K562 (cell line): Measurements from ENCODE around the gene PDLIM7. TPM values are rescaled to one million over a fixed set of nuclear protein-coding genes. Genes with fewer than 3 reads are reported as not detected.
A peak's percentile ranks its signal among the peaks of the same experiment; 100 is the strongest.

Experiments
- ARHGAP35 ChIP-seq: fragments of 450-650 bp; IDR thresholded peaks from 2 replicates; pipeline ENCODE4 v1.6.1; 2018; ENCODE audit not compliant: partially characterized antibody
- ARID2 ChIP-seq: fragments of 450-650 bp; IDR thresholded peaks from 2 replicates; pipeline ENCODE4 v1.6.1; 2017; ENCODE audit warnings: antibody characterized with exemption, mild to moderate bottlenecking
- CLOCK ChIP-seq: fragments of 250-450 bp; sonication (Bioruptor Pico); IDR thresholded peaks from 2 replicates; pipeline ENCODE4 v1.4.0; 2020; ENCODE audit warnings: mild to moderate bottlenecking, moderate library complexity, borderline replicate concordance
- ETV1 ChIP-seq: fragments of 450-650 bp; conservative IDR thresholded peaks from 2 replicates; pipeline ENCODE4 v1.6.1; 2016; ENCODE audit warnings: missing genetic modification characterization, control low read depth, low read depth, missing compliant biosample characterization
- KLF1 ChIP-seq: fragments of 450-650 bp; IDR thresholded peaks from 2 replicates; pipeline ENCODE4 v1.6.1; 2016; ENCODE audit warnings: missing genetic modification characterization, missing compliant biosample characterization
- L3MBTL2 ChIP-seq: fragments of 450-650 bp; IDR thresholded peaks from 2 replicates; pipeline ENCODE4 v1.6.1; 2016; ENCODE audit warnings: mild to moderate bottlenecking, moderate library complexity
- MYNN ChIP-seq, 2 experiments: sonication (generic); formaldehyde crosslinking in 1 of 2; IDR thresholded peaks; 2 replicates each; pipeline versions ENCODE4 v1.5.0 to v1.6.1; 2016 to 2020; ENCODE audit warnings: antibody characterized with exemption in 1 of 2, missing genetic modification reagents in 1 of 2
- NELFE ChIP-seq: IDR thresholded peaks from 2 replicates; pipeline ENCODE4 v1.6.1; 2011; ENCODE audit warnings: mild to moderate bottlenecking; ENCODE audit not compliant: insufficient read depth, insufficient read length
- NR2C2 ChIP-seq, 2 experiments: fragments of 200-800 bp in 1 of 2; sonication (Bioruptor generic) in 1 of 2; sonication (generic) in 1 of 2; formaldehyde crosslinking in 1 of 2; IDR thresholded peaks; 2 replicates each; pipeline versions ENCODE4 v1.6.1 to v1.8.0; 2016 to 2022; ENCODE audit warnings: mild to moderate bottlenecking in 1 of 2, missing compliant biosample characterization in 1 of 2, missing genetic modification characterization in 1 of 2, missing genetic modification reagents in 1 of 2
- OTX1 ChIP-seq: fragments of 450-650 bp; formaldehyde crosslinking; IDR thresholded peaks from 2 replicates; pipeline ENCODE4 v1.4.0; 2022; ENCODE audit warnings: mild to moderate bottlenecking
- PRPF4 ChIP-seq: fragments of 200-400 bp; formaldehyde crosslinking; IDR thresholded peaks from one replicate; pipeline ENCODE4 v1.6.1; 2017; ENCODE audit warnings: low read length, low read depth, mild to moderate bottlenecking; ENCODE audit not compliant: insufficient read depth, poor library complexity, severe bottlenecking
- TAF7 ChIP-seq: fragments of 450-650 bp; IDR thresholded peaks from 2 replicates; pipeline ENCODE4 v1.6.1; 2016; ENCODE audit warnings: missing genetic modification characterization, missing compliant biosample characterization
- TCF3 ChIP-seq: sonication (generic); formaldehyde crosslinking; IDR thresholded peaks from 2 replicates; pipeline ENCODE4 v1.4.0; 2020; ENCODE audit warnings: mild to moderate bottlenecking, missing genetic modification reagents
- USF2 ChIP-seq: sonication (generic); formaldehyde crosslinking; IDR thresholded peaks from 2 replicates; pipeline ENCODE4 v1.5.0; 2020; ENCODE audit warnings: missing genetic modification reagents
- ZNF24 ChIP-seq: fragments of 450-650 bp; IDR thresholded peaks from 2 replicates; pipeline ENCODE4 v1.6.1; 2016
- ZNF395 ChIP-seq: fragments of 200-800 bp; sonication (Bioruptor generic); IDR thresholded peaks from 2 replicates; pipeline ENCODE4 v1.6.1; 2017; ENCODE audit warnings: missing genetic modification characterization, missing compliant biosample characterization
- ZNF444 ChIP-seq: fragments of 250-450 bp; sonication (Bioruptor Pico); IDR thresholded peaks from 2 replicates; pipeline ENCODE4 v1.4.0; 2020; ENCODE audit warnings: mild to moderate bottlenecking, moderate library complexity
- polyA plus RNA-seq, 8 experiments: library from polyadenylated mRNA; depleted of rRNA in 4 of 8; stranded (reverse) in 5 of 8; unstranded in 3 of 8; fragments of >200 nt; fragmentation: Nextera tagmentation in 2 of 8; fragmentation: Illumina TruSeq in 1 of 8; extraction: Ambion mirVana in 2 of 8; extraction: Trizol in 1 of 8; gene quantifications; 2 replicates each; pipeline versions ENCODE4 v1.2.1 to v1.2.3, GENCODE V29; 2011 to 2014; ENCODE audit warnings: inconsistent platforms in 1 of 8, missing spikeins in 1 of 8
- total RNA-seq, 7 experiments: library from RNA; depleted of rRNA in 6 of 7; stranded (reverse); fragments of >200 nt in 6 of 7; fragmentation: Illumina TruSeq in 2 of 7; extraction: Trizol in 2 of 7; gene quantifications; 2 replicates each; pipeline versions ENCODE4 v1.2.1 to v1.2.3, GENCODE V29; 2011 to 2021; ENCODE audit warnings: low replicate concordance in 1 of 7
- TF ChIP-seq, protein P1 (sequence below): fragments of 450-650 bp; IDR thresholded peaks from one replicate; pipeline ENCODE4 v1.6.1; 2018; ENCODE audit warnings: mild to moderate bottlenecking, moderate library complexity; ENCODE audit not compliant: partially characterized antibody
- TF ChIP-seq, protein P2 (sequence below): fragments of 450-650 bp; formaldehyde crosslinking; IDR thresholded peaks from 2 replicates; pipeline ENCODE4 v1.4.0; 2020; ENCODE audit warnings: mild to moderate bottlenecking

PDLIM7 gene
- total and polyA plus RNA-seq, 9 of the 15 experiments (the other 6 are each of a cell fraction or from before 2014, with no cell fraction given), result 2.1 to 124 (median 32.6) TPM

GRCh38 chr5:177447066-177447610 is 50.3 kb downstream of the PDLIM7 start (continued):
- TF ChIP-seq CLOCK (CRISPR knock-in tag) (no peak), ETV1 (no peak), ZNF395 (no peak), ARHGAP35 (no peak), ZNF444 (CRISPR knock-in tag) (peak; percentile 54; the same call in 1 of the 2 replicates), NR2C2 (CRISPR knock-in tag; IDR thresholded peaks at IDR 0.05) (0 out of 2 replicates have a peak, but pooled peaks have one; percentile 34), NR2C2 (tag; IDR thresholded peaks at IDR 0.05) (no peak), MYNN (IDR thresholded peaks at IDR 0.05) (peak; percentile 98), MYNN (CRISPR knock-in tag; IDR thresholded peaks at IDR 0.05) (peak; percentile 71), TCF3 (CRISPR knock-in tag) (no peak), PRPF4 (peak; percentile 37), OTX1 (no peak), KLF1 (tag) (no peak), USF2 (CRISPR knock-in tag) (peak; percentile 12; the same call in 1 of the 2 replicates), TAF7 (no peak), ZNF24 (no peak), NELFE (no peak), L3MBTL2 (no peak), ARID2 (no peak)
- TF ChIP-seq, protein P1, sequence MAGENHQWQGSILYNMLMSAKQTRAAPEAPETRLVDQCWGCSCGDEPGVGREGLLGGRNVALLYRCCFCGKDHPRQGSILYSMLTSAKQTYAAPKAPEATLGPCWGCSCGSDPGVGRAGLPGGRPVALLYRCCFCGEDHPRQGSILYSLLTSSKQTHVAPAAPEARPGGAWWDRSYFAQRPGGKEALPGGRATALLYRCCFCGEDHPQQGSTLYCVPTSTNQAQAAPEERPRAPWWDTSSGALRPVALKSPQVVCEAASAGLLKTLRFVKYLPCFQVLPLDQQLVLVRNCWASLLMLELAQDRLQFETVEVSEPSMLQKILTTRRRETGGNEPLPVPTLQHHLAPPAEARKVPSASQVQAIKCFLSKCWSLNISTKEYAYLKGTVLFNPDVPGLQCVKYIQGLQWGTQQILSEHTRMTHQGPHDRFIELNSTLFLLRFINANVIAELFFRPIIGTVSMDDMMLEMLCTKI, result no peak
- TF ChIP-seq, protein P2, sequence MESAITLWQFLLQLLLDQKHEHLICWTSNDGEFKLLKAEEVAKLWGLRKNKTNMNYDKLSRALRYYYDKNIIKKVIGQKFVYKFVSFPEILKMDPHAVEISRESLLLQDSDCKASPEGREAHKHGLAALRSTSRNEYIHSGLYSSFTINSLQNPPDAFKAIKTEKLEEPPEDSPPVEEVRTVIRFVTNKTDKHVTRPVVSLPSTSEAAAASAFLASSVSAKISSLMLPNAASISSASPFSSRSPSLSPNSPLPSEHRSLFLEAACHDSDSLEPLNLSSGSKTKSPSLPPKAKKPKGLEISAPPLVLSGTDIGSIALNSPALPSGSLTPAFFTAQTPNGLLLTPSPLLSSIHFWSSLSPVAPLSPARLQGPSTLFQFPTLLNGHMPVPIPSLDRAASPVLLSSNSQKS (CRISPR knock-in tag), result no peak
